Neuronal stem cell (in vitro differentiated cells): Measurements from ENCODE around the gene IQGAP1.

Experiments used
- DNase-seq: peaks from one replicate; pipeline ENCODE4 v3.0.0-alpha.2; 2013; ENCODE audit warnings: low spot score
- H2AFZ ChIP-seq: one replicate; pipeline ENCODE4 v1.6.1; 2013; ENCODE audit warnings: mild to moderate bottlenecking, low read length, inconsistent platforms
- H2AK5ac ChIP-seq: 2 replicates; pipeline ENCODE4 v1.6.1; 2013; ENCODE audit warnings: low read depth, mild to moderate bottlenecking, inconsistent platforms, low read length, moderate library complexity, mixed read lengths
- H2BK120ac ChIP-seq: 2 replicates; pipeline ENCODE4 v1.6.1; 2013; ENCODE audit warnings: low read depth, mild to moderate bottlenecking, inconsistent platforms, low read length, moderate library complexity, mixed read lengths
- H2BK12ac ChIP-seq: one replicate; pipeline ENCODE4 v1.6.1; 2013; ENCODE audit warnings: low read length, inconsistent platforms
- H2BK15ac ChIP-seq: 2 replicates; pipeline ENCODE4 v1.6.1; 2013; ENCODE audit warnings: mild to moderate bottlenecking, low read length, inconsistent platforms, mixed read lengths
- H2BK5ac ChIP-seq: one replicate; pipeline ENCODE4 v1.6.1; 2013; ENCODE audit warnings: inconsistent platforms, mild to moderate bottlenecking, low read length, moderate library complexity
- H3K14ac ChIP-seq: one replicate; pipeline ENCODE4 v1.6.1; 2013; ENCODE audit warnings: low read length, inconsistent platforms
- H3K18ac ChIP-seq: 2 replicates; pipeline ENCODE4 v1.6.1; 2013; ENCODE audit warnings: low read length, inconsistent platforms
- H3K23ac ChIP-seq: 2 replicates; pipeline ENCODE4 v1.6.1; 2013; ENCODE audit warnings: low read depth, mild to moderate bottlenecking, mixed read lengths, low read length, inconsistent platforms; ENCODE audit not compliant: poor library complexity
- H3K27ac ChIP-seq: replicated peaks from 3 replicates; pipeline ENCODE4 v1.5.1; 2013; ENCODE audit warnings: low read length, inconsistent platforms
- H3K27me3 ChIP-seq, 3 experiments: 2 replicates each; pipeline ENCODE4 v1.6.1; 2013; ENCODE audit warnings: low read length in 3 of 3, mild to moderate bottlenecking in 2 of 3, inconsistent platforms in 1 of 3, low read depth in 1 of 3, mixed read lengths in 1 of 3, moderate library complexity in 1 of 3; ENCODE audit not compliant: control insufficient read depth in 3 of 3, insufficient read depth in 3 of 3
- H3K36me3 ChIP-seq, 2 donors: replicated peaks in 1 of 2; 2 replicates each; pipeline ENCODE4 v1.6.1; 2013; ENCODE audit warnings: low read length in 2 of 2; ENCODE audit not compliant: control insufficient read depth in 2 of 2, insufficient read depth in 2 of 2
- H3K4ac ChIP-seq: 2 replicates; pipeline ENCODE4 v1.6.1; 2013; ENCODE audit warnings: inconsistent platforms, mild to moderate bottlenecking, low read length, moderate library complexity
- H3K4me1 ChIP-seq, 2 donors: 1 replicate in 1 of 2; 2 replicates in 1 of 2; pipeline ENCODE4 v1.6.1; 2013; ENCODE audit warnings: low read length in 2 of 2, low read depth in 1 of 2; ENCODE audit not compliant: control insufficient read depth in 2 of 2, insufficient read depth in 1 of 2
- H3K4me2 ChIP-seq: one replicate; pipeline ENCODE4 v1.6.1; 2013; ENCODE audit warnings: mild to moderate bottlenecking, low read length, inconsistent platforms; ENCODE audit not compliant: insufficient read depth, poor library complexity, severe bottlenecking
- H3K4me3 ChIP-seq, 2 donors: 2 replicates each; pipeline ENCODE4 v1.5.1; 2013; ENCODE audit warnings: low read length in 2 of 2, mild to moderate bottlenecking in 2 of 2, inconsistent platforms in 1 of 2, moderate library complexity in 1 of 2
- H3K79me1 ChIP-seq: one replicate; pipeline ENCODE4 v1.6.1; 2013; ENCODE audit warnings: low read depth, mild to moderate bottlenecking, inconsistent platforms, low read length, moderate library complexity
- H3K9ac ChIP-seq: one replicate; pipeline ENCODE4 v1.6.1; 2013; ENCODE audit warnings: mild to moderate bottlenecking, low read depth, low read length, inconsistent platforms; ENCODE audit not compliant: poor library complexity
- H3K9me3 ChIP-seq, 2 donors: replicated peaks in 1 of 2; 2 replicates each; pipeline versions ENCODE3 to v1.6.1; 2013; ENCODE audit warnings: low read length in 2 of 2, mild to moderate bottlenecking in 2 of 2, inconsistent platforms in 1 of 2, low read depth in 1 of 2, mixed read lengths in 1 of 2, moderate library complexity in 1 of 2; ENCODE audit not compliant: control insufficient read depth in 2 of 2, insufficient read depth in 1 of 2
- H4K8ac ChIP-seq: one replicate; pipeline ENCODE4 v1.6.1; 2013; ENCODE audit warnings: low read depth, mild to moderate bottlenecking, inconsistent platforms, low read length, moderate library complexity
- H4K91ac ChIP-seq: one replicate; pipeline ENCODE4 v1.6.1; 2013; ENCODE audit warnings: low read length, low read depth, mild to moderate bottlenecking, inconsistent platforms; ENCODE audit not compliant: poor library complexity
- WGBS, 2 donors: extraction: QIAGEN DNeasy Blood & Tissue Kit; methylation state at CpG; one replicate each; pipeline ENCODE4 v1.1.7; 2013; ENCODE audit warnings: missing lambda C conversion rate in 2 of 2, mixed read lengths in 1 of 2; ENCODE audit not compliant: insufficient read length in 2 of 2, insufficient replicate concordance in 1 of 2; ENCODE audit errors: extremely low coverage in 2 of 2; 5-methylcytosine and 5-hydroxymethylcytosine counted together

The IQGAP1 gene

DNA sequence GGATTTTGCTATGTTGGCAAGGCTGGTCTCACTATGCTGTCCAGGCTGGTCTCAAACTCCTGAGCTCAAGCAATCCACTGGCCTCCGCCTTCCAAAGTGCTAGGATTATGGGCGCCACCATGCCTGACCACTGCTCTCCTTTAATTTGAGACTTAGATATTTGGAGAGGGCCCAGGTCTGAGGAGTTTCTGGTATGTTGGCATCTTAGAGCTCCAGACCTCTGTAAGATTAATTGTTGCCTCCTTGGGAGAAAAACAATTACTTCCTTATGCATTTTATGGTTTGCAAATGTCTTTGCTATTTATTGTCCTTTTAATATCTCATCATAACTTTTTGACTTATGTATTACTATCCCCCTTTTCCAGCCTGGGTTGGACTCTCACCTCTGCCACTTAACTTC is 33.1 kb upstream of the IQGAP1 start:
- Histone ChIP-seq H3K27me3 (no peaks in the 10 kb centered on the region), H2BK15ac (no peak overlapping the region), H2BK120ac (no peak overlapping the region), H4K91ac (no peak overlapping the region), H3K4ac (no peak overlapping the region), H2BK12ac (no peak overlapping the region), H3K9ac (no peak overlapping the region), H3K27ac (no peak overlapping the region), H3K14ac (no peak overlapping the region), H3K18ac (no peak overlapping the region), H2BK5ac (no peak overlapping the region), H2AFZ (no peak overlapping the region), H3K4me2 (no peak overlapping the region), H4K8ac (no peak overlapping the region), H3K9me3 (no peaks in the 10 kb centered on the region), H3K36me3 (no peaks in the 10 kb centered on the region), H3K4me1 (peaks cover 0 to 3% of the 10 kb centered on the region in 2 donors), H3K23ac (no peak overlapping the region), H3K4me3 (no peak overlapping the region), H3K79me1 (no peaks in the 10 kb centered on the region), H2AK5ac (no peak overlapping the region)
- no CpG with 5 or more reads among the region's 2 CpGs for WGBS, 2 donors
- DNase-seq: no peak

DNA sequence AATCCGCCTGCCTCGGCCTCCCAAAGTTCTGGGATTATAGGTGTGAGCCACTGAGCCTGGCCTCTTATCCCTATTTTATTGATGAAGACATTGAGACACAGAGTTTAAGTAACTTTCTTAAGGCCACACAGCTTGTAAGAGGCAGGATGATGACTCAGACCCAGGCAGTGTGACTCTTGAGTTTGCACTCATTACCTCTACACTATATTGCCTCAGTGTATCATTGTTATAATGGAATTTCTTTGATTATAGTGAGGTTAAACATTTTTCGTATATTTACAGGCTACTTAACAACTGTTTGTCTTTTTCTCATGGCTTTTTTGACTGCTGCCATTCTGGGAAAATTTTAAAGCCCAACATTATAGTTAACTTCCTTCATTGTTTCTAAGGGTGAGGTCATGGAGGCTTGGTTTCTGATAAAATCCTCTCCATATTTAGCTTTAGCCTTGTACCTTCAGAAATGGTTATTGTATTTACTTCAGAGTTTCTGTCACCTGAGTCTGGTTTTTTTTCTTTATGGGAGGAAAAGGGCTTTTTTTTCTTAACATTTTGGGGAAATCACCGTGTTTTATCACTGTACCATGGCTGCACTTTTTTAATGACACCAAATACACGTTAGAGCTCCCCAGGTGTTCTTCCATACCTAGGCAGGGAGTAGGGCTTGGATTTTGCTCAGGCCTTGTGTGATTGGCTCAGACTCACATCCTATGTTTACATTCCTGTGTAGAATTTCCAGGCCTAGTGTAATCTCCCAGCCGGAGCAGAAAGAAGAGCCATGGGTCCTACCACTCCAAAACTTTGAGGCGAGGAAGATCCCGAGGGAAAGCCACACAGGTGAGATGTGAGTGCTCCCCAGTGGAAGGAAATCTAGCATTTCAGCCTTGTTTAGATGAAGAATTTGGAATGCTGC is 29.7 kb upstream of the IQGAP1 start:
- Histone ChIP-seq H2BK12ac (no peak overlapping the region), H2AFZ (no peak overlapping the region), H3K27me3 (no peaks in the 10 kb centered on the region), H3K9ac (no peak overlapping the region), H3K4ac (no peak overlapping the region), H3K36me3 (no peaks in the 10 kb centered on the region), H4K8ac (no peak overlapping the region), H3K14ac (no peak overlapping the region), H3K18ac (no peak overlapping the region), H3K4me1 (peaks cover 0 to 2% of the 10 kb centered on the region in 2 donors), H3K27ac (no peak overlapping the region), H2BK15ac (no peak overlapping the region), H3K23ac (no peak overlapping the region), H3K4me3 (no peak overlapping the region), H2BK120ac (no peak overlapping the region), H3K9me3 (no peaks in the 10 kb centered on the region), H2AK5ac (no peak overlapping the region), H4K91ac (no peak overlapping the region), H2BK5ac (no peak overlapping the region), H3K79me1 (no peaks in the 10 kb centered on the region), H3K4me2 (no peak overlapping the region)
- no peak for DNase-seq
- WGBS, 2 donors: no CpG with 5 or more reads among the region's 8 CpGs

DNA sequence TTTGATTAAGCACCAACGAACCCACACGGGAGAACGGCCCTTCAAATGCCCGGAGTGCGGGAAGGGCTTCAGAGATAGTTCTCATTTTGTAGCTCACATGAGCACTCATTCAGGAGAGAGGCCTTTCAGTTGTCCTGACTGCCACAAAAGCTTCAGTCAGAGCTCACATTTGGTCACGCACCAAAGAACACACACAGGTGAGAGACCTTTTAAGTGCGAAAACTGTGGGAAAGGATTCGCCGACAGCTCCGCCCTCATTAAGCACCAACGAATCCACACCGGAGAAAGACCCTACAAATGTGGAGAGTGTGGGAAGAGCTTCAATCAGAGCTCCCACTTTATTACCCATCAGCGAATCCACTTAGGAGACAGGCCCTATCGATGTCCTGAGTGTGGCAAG is 27.3 kb upstream of the IQGAP1 start:
- H4K8ac ChIP-seq: no peak overlapping the region
- H3K23ac ChIP-seq: no peak overlapping the region
- H2AK5ac ChIP-seq: no peak overlapping the region
- H3K4me1 ChIP-seq: peaks cover 0 to 2% of the 10 kb centered on the region in 2 donors
- no peak overlapping the region for H2BK12ac ChIP-seq
- no peak overlapping the region for H2BK15ac ChIP-seq
- no peak overlapping the region for H2AFZ ChIP-seq
- H3K36me3 ChIP-seq: no peaks in the 10 kb centered on the region
- no CpG with 5 or more reads among the region's 14 CpGs for WGBS, 2 donors
- no peak overlapping the region for H3K14ac ChIP-seq
- H2BK5ac ChIP-seq: no peak overlapping the region
- no peak overlapping the region for H3K27ac ChIP-seq
- no peaks in the 10 kb centered on the region for H3K79me1 ChIP-seq
- no peak for DNase-seq
- no peak overlapping the region for H4K91ac ChIP-seq
- H3K4me2 ChIP-seq: no peak overlapping the region
- no peaks in the 10 kb centered on the region for H3K27me3 ChIP-seq
- H3K18ac ChIP-seq: no peak overlapping the region
- no peak overlapping the region for H3K9ac ChIP-seq
- H2BK120ac ChIP-seq: no peak overlapping the region
- no peak overlapping the region for H3K4me3 ChIP-seq
- no peak overlapping the region for H3K4ac ChIP-seq
- H3K9me3 ChIP-seq: no peaks in the 10 kb centered on the region

DNA sequence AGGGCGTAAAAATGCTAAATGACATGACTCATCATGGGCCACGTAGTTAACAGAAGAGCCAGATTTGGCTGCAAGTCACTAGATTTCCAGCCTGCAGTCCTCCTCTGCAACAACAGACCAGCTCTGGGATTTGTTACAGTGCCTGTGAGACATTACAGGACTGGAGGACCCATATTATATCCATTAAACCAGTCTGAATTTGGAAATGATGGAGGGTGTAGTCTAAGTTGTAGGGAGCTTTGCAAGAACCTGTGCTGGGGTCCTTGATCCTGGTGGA is 25.2 kb upstream of the IQGAP1 start:
- Histone ChIP-seq H4K91ac (no peak overlapping the region), H3K9me3 (no peaks in the 10 kb centered on the region), H3K79me1 (no peaks in the 10 kb centered on the region), H3K9ac (no peak overlapping the region), H3K4me2 (no peak overlapping the region), H4K8ac (no peak overlapping the region), H2BK5ac (no peak overlapping the region), H3K4me3 (no peak overlapping the region), H2BK15ac (no peak overlapping the region), H3K23ac (no peak overlapping the region), H2BK12ac (no peak overlapping the region), H3K36me3 (no peaks in the 10 kb centered on the region), H3K27ac (no peak overlapping the region), H2AFZ (no peak overlapping the region), H3K4ac (no peak overlapping the region), H2BK120ac (no peak overlapping the region), H3K18ac (no peak overlapping the region), H2AK5ac (no peak overlapping the region), H3K14ac (no peak overlapping the region), H3K4me1 (peaks cover 1 to 2% of the 10 kb centered on the region in 2 donors), H3K27me3 (no peaks in the 10 kb centered on the region)
- no CpG with 5 or more reads among the region's 2 CpGs for WGBS, 2 donors
- no peak for DNase-seq
